SK-N-SH (cell line): ENCODE data around the gene FYN. TPM values are rescaled to one million over a fixed set of nuclear protein-coding genes. Genes with fewer than 3 reads are reported as not detected.

Source experiments
- CTCF ChIA-PET: fragments of 300-600, 350-600 bp; formaldehyde crosslinking; extraction: SDS; loops from one replicate; lab custom pipeline; 2021; lab: Yijun Ruan, JAX
- POLR2A ChIA-PET: fragments of 350-600 bp; sonication (Branson Sonifier 250); formaldehyde crosslinking; extraction: SDS; loops from one replicate; lab custom pipeline; 2020; ENCODE audit warnings: antibody characterized with exemption, inconsistent platforms; lab: Yijun Ruan, JAX
- DNase-seq: peaks from one replicate; pipeline ENCODE4 v3.0.0; 2012
- H2AFZ ChIP-seq: fragments of 200-600 bp; sonication (generic); 2 replicates; pipeline ENCODE4 v1.8.1; 2016; ENCODE audit warnings: antibody characterized with exemption, mild to moderate bottlenecking, low read depth
- H3F3A ChIP-seq: fragments of 200-600 bp; sonication (generic); replicated peaks from 2 replicates; pipeline ENCODE3; 2016; ENCODE audit warnings: antibody characterized with exemption, mild to moderate bottlenecking; ENCODE audit not compliant: insufficient read depth
- H3K27ac ChIP-seq, 2 experiments: fragments of 200-500 bp in 1 of 2; fragments of 200-600 bp in 1 of 2; sonication (Bioruptor generic) in 1 of 2; sonication (generic), shearing (Covaris generic) in 1 of 2; 2 replicates each; pipeline versions ENCODE4 v1.5.1 to v1.6.1; 2014 to 2016; ENCODE audit warnings: low read depth in 2 of 2, inconsistent platforms in 1 of 2, low read length in 1 of 2, mild to moderate bottlenecking in 1 of 2, mixed read lengths in 1 of 2
- H3K27me3 ChIP-seq: fragments of 200-600 bp; sonication (generic), shearing (Covaris generic); 2 replicates; pipeline ENCODE4 v1.6.1; 2016; ENCODE audit warnings: mixed run types; ENCODE audit not compliant: insufficient read depth
- H3K36me3 ChIP-seq, 2 experiments: fragments of 200-500 bp in 1 of 2; fragments of 200-600 bp in 1 of 2; sonication (Bioruptor generic) in 1 of 2; sonication (generic) in 1 of 2; replicated peaks in 1 of 2; 2 replicates each; pipeline versions ENCODE3 to v1.5.1; 2014 to 2016; ENCODE audit warnings: low read length in 1 of 2, mild to moderate bottlenecking in 1 of 2; ENCODE audit not compliant: insufficient read depth in 2 of 2, control insufficient read depth in 1 of 2
- H3K4me1 ChIP-seq, 2 experiments: fragments of 200-500 bp in 1 of 2; fragments of 200-600 bp in 1 of 2; sonication (Bioruptor generic) in 1 of 2; sonication (generic), shearing (Covaris generic) in 1 of 2; 2 replicates each; pipeline versions ENCODE4 v1.5.1 to v1.6.1; 2014 to 2016; ENCODE audit warnings: low read depth in 1 of 2, low read length in 1 of 2, mixed run types in 1 of 2; ENCODE audit not compliant: insufficient read depth in 2 of 2, control insufficient read depth in 1 of 2
- H3K4me2 ChIP-seq: fragments of 200-600 bp; sonication (generic), shearing (Covaris generic); 2 replicates; pipeline ENCODE4 v1.6.1; 2017; ENCODE audit warnings: mixed run types
- H3K4me3 ChIP-seq, 2 experiments: fragments of 200-500 bp in 1 of 2; fragments of 200-600 bp in 1 of 2; sonication (Bioruptor generic) in 1 of 2; sonication (generic), shearing (Covaris generic) in 1 of 2; 2 replicates each; pipeline versions ENCODE4 v1.5.1 to v1.8.1; 2014 to 2016; ENCODE audit warnings: low read depth in 2 of 2, inconsistent platforms in 1 of 2, low read length in 1 of 2, mild to moderate bottlenecking in 1 of 2, mixed read lengths in 1 of 2, moderate library complexity in 1 of 2
- H3K79me2 ChIP-seq: fragments of 200-600 bp; sonication (generic); 2 replicates; pipeline ENCODE4 v1.8.1; 2017; ENCODE audit warnings: mild to moderate bottlenecking; ENCODE audit not compliant: insufficient read depth
- H3K9ac ChIP-seq: fragments of 200-600 bp; sonication (generic); 2 replicates; pipeline ENCODE4 v1.6.1; 2017; ENCODE audit warnings: mixed run types
- H3K9me2 ChIP-seq: fragments of 200-600 bp; sonication (generic); 2 replicates; pipeline ENCODE4 v1.6.1; 2017; ENCODE audit warnings: mixed run types
- H3K9me3 ChIP-seq: fragments of 200-600 bp; sonication (generic); 2 replicates; pipeline ENCODE4 v1.6.1; 2017; ENCODE audit warnings: mixed run types, mild to moderate bottlenecking, moderate library complexity
- H4K20me1 ChIP-seq: fragments of 200-600 bp; sonication (generic); 2 replicates; pipeline ENCODE4 v1.6.1; 2017; ENCODE audit warnings: mild to moderate bottlenecking, mixed run types; ENCODE audit not compliant: insufficient read depth
- EP300 ChIP-seq, 2 experiments: IDR thresholded peaks; 2 replicates each; pipeline versions ENCODE4 v1.4.0 to v1.6.1; 2012; ENCODE audit warnings: borderline replicate concordance in 1 of 2, low read depth in 1 of 2, low read length in 1 of 2
- FOXJ3 ChIP-seq: sonication (generic); formaldehyde crosslinking; IDR thresholded peaks from 2 replicates; pipeline ENCODE4 v1.5.1; 2020; ENCODE audit warnings: mild to moderate bottlenecking, missing genetic modification reagents
- NRF1 ChIP-seq: IDR thresholded peaks from 2 replicates; pipeline ENCODE4 v1.6.1; 2012; ENCODE audit warnings: low read depth, mild to moderate bottlenecking, low read length
- POLR2AphosphoS5 ChIP-seq: IDR thresholded peaks from 2 replicates; pipeline ENCODE4 v1.6.1; 2012; ENCODE audit warnings: low read depth, low read length
- RFX5 ChIP-seq: IDR thresholded peaks from 2 replicates; pipeline ENCODE4 v1.6.1; 2012; ENCODE audit warnings: mild to moderate bottlenecking, improper control_type of control experiment, low read length
- SMC3 ChIP-seq: IDR thresholded peaks from 2 replicates; pipeline ENCODE4 v1.6.1; 2012; ENCODE audit warnings: low read depth, low read length, improper control_type of control experiment
- TCF12 ChIP-seq: IDR thresholded peaks from 2 replicates; pipeline ENCODE4 v1.4.0; 2012
- WGBS: methylation state at CpG from one replicate; pipeline ENCODE4 v1.1.6; 2017; ENCODE audit warnings: low lambda C conversion rate; 5-methylcytosine and 5-hydroxymethylcytosine counted together
- polyA plus RNA-seq, 3 experiments: library from polyadenylated mRNA; depleted of rRNA; stranded (reverse); fragments of >200 nt; gene quantifications; 2 replicates each; pipeline ENCODE4 v1.2.3, GENCODE V29; 2012
- TF ChIP-seq, protein P1 (sequence below): fragments of 150-350 bp; IDR thresholded peaks from 2 replicates; pipeline ENCODE4 v1.6.1; 2017; ENCODE audit warnings: antibody characterized with exemption, low read length, low read depth, borderline replicate concordance
- TF ChIP-seq, protein P2 (sequence below): fragments of 200-600 bp; sonication (generic); IDR thresholded peaks from 2 replicates; pipeline ENCODE4 v1.6.1; 2017; ENCODE audit warnings: antibody characterized with exemption, mild to moderate bottlenecking, moderate library complexity
- TF ChIP-seq, protein P3 (sequence below): IDR thresholded peaks from 2 replicates; pipeline ENCODE4 v1.4.0; 2012; ENCODE audit warnings: low read depth, borderline replicate concordance
- TF ChIP-seq, protein P4 (sequence below): fragments of 150-350 bp; IDR thresholded peaks from 2 replicates; pipeline ENCODE4 v1.6.1; 2016; ENCODE audit warnings: mild to moderate bottlenecking, low read depth, low read length
- TF ChIP-seq, protein P5 (sequence below): IDR thresholded peaks from 2 replicates; pipeline ENCODE4 v1.4.0; 2012; ENCODE audit warnings: low read depth
- TF ChIP-seq, protein P6 (sequence below): IDR thresholded peaks from 2 replicates; pipeline ENCODE4; 2012
- TF ChIP-seq, protein P7 (sequence below): IDR thresholded peaks from 2 replicates; pipeline ENCODE4 v1.4.0; 2012; ENCODE audit warnings: low read depth, borderline replicate concordance

FYN gene
- polyA plus RNA-seq, 1 of the 3 experiments (the other 2 are of a cell fraction): 31.0 TPM

DNA sequence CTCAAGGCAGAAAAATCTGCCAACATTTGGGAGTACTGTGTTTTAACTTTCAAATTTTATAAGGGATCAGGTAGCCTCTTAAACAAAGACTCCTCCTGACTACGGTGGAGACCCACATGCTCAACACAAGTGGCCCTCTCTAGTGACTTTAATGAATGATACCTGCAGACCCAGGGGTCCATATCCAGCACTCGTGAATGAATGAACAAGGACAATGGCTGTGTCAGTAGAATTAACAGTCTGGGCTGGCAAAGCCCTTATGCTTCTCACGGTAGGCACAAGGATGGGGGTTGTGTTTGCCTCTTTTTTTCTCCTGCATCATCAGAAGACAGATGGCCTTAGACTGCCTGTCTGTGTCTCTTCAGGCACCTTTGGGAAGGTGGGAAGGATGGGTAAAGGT lies 154.9 kb downstream of the FYN start:
- POLR2A ChIA-PET: no interaction called here

More for the DNA sequence above, 154.9 kb downstream of the FYN start:
- peaks cover 3 to 11% of the 10 kb centered on the region in 2 experiments for H3K36me3 ChIP-seq
- H3F3A ChIP-seq: no peaks in the 10 kb centered on the region
- no peaks in the 10 kb centered on the region for H3K9me2 ChIP-seq
- H2AFZ ChIP-seq: no peak overlapping the region
- H3K27me3 ChIP-seq: no peaks in the 10 kb centered on the region
- no peaks in the 10 kb centered on the region for H4K20me1 ChIP-seq
- H3K4me1 ChIP-seq: no peaks in the 10 kb centered on the region; a peak in 2 of 4 replicates
- TF ChIP-seq, protein P1, sequence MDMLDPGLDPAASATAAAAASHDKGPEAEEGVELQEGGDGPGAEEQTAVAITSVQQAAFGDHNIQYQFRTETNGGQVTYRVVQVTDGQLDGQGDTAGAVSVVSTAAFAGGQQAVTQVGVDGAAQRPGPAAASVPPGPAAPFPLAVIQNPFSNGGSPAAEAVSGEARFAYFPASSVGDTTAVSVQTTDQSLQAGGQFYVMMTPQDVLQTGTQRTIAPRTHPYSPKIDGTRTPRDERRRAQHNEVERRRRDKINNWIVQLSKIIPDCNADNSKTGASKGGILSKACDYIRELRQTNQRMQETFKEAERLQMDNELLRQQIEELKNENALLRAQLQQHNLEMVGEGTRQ: no peak
- TF ChIP-seq POLR2AphosphoS5 (no peak), TCF12 (no peak), SMC3 (no peak), NRF1 (no peak), RFX5 (no peak), EP300 (IDR thresholded peaks at IDR 0.05; ENCODE audit: borderline replicate concordance in 1 of 2, low read depth in 1 of 2, low read length in 1 of 2) (no peak), FOXJ3 (no peak)
- TF ChIP-seq, protein P2, sequence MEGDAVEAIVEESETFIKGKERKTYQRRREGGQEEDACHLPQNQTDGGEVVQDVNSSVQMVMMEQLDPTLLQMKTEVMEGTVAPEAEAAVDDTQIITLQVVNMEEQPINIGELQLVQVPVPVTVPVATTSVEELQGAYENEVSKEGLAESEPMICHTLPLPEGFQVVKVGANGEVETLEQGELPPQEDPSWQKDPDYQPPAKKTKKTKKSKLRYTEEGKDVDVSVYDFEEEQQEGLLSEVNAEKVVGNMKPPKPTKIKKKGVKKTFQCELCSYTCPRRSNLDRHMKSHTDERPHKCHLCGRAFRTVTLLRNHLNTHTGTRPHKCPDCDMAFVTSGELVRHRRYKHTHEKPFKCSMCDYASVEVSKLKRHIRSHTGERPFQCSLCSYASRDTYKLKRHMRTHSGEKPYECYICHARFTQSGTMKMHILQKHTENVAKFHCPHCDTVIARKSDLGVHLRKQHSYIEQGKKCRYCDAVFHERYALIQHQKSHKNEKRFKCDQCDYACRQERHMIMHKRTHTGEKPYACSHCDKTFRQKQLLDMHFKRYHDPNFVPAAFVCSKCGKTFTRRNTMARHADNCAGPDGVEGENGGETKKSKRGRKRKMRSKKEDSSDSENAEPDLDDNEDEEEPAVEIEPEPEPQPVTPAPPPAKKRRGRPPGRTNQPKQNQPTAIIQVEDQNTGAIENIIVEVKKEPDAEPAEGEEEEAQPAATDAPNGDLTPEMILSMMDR: no peak
- TF ChIP-seq, protein P3, sequence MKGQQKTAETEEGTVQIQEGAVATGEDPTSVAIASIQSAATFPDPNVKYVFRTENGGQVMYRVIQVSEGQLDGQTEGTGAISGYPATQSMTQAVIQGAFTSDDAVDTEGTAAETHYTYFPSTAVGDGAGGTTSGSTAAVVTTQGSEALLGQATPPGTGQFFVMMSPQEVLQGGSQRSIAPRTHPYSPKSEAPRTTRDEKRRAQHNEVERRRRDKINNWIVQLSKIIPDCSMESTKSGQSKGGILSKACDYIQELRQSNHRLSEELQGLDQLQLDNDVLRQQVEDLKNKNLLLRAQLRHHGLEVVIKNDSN: no peak
- TF ChIP-seq, protein P4, sequence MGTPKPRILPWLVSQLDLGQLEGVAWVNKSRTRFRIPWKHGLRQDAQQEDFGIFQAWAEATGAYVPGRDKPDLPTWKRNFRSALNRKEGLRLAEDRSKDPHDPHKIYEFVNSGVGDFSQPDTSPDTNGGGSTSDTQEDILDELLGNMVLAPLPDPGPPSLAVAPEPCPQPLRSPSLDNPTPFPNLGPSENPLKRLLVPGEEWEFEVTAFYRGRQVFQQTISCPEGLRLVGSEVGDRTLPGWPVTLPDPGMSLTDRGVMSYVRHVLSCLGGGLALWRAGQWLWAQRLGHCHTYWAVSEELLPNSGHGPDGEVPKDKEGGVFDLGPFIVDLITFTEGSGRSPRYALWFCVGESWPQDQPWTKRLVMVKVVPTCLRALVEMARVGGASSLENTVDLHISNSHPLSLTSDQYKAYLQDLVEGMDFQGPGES: no peak
- TF ChIP-seq, protein P5, sequence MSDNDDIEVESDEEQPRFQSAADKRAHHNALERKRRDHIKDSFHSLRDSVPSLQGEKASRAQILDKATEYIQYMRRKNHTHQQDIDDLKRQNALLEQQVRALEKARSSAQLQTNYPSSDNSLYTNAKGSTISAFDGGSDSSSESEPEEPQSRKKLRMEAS: no peak
- TF ChIP-seq, protein P6, sequence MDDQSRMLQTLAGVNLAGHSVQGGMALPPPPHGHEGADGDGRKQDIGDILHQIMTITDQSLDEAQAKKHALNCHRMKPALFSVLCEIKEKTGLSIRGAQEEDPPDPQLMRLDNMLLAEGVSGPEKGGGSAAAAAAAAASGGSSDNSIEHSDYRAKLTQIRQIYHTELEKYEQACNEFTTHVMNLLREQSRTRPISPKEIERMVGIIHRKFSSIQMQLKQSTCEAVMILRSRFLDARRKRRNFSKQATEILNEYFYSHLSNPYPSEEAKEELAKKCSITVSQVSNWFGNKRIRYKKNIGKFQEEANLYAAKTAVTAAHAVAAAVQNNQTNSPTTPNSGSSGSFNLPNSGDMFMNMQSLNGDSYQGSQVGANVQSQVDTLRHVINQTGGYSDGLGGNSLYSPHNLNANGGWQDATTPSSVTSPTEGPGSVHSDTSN: no peak
- TF ChIP-seq, protein P7, sequence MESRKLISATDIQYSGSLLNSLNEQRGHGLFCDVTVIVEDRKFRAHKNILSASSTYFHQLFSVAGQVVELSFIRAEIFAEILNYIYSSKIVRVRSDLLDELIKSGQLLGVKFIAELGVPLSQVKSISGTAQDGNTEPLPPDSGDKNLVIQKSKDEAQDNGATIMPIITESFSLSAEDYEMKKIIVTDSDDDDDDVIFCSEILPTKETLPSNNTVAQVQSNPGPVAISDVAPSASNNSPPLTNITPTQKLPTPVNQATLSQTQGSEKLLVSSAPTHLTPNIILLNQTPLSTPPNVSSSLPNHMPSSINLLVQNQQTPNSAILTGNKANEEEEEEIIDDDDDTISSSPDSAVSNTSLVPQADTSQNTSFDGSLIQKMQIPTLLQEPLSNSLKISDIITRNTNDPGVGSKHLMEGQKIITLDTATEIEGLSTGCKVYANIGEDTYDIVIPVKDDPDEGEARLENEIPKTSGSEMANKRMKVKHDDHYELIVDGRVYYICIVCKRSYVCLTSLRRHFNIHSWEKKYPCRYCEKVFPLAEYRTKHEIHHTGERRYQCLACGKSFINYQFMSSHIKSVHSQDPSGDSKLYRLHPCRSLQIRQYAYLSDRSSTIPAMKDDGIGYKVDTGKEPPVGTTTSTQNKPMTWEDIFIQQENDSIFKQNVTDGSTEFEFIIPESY: no peak
- TF ChIP-seq, all 33 proteins: peak for 0
- Histone ChIP-seq H3K9ac (no peak overlapping the region), H3K9me3 (no peaks in the 10 kb centered on the region), H3K4me2 (no peak overlapping the region), H3K4me3 (no peak overlapping the region), H3K27ac (no peak overlapping the region), H3K79me2 (no peaks in the 10 kb centered on the region)
- DNase-seq: no peak
- WGBS: 86% methylated on average over 3 of the region's 3 CpGs
- CTCF ChIA-PET: interaction anchor here (0.6 to 1.7 kb wide), 2 partner anchors 279 to 310 kb away, joined by 3 to 6 read pairs; no protein-coding TSS in a partner anchor
